Stimulated activated CD4-positive, alpha-beta T cell treated with anti-CD3 and anti-CD28 coated beads, TNF-alpha, amount 100 ng/mL, for 48 hours (primary cell): ENCODE measurements around the gene LRRC63.
A peak's percentile ranks its signal among the peaks of the same experiment; 100 is the strongest.
"Not testable (repeated sequence)": the region's sequence is repeated elsewhere in the genome, so short reads cannot be mapped to it uniquely, and the experiment has no call there.

ENCODE experiments used
- DNase-seq, 3 donors: peaks; one replicate each; pipeline ENCODE4 v3.0.0-alpha.2; 2020; ENCODE audit warnings: low read depth in 3 of 3

The LRRC63 gene

GRCh38 chr13:46211483-46212351 is at the start of gene LRRC63:
Gene LRRC63, plus strand, starts transcription at chr13:46211928. Its CDS starts 1,107 bp downstream, at chr13:46213035.
- peak; percentile 65 to 83 (median 69) for DNase-seq

- DNase-seq, result not testable (repeated sequence)
Measured at GRCh38 chr13:46162741-46163140, 49.0 kb upstream of the LRRC63 start.

GRCh38 chr13:46164661-46165060 is 47.1 kb upstream of the LRRC63 start:
- no peak for DNase-seq

GRCh38 chr13:46165485-46166223 is 46.1 kb upstream of the LRRC63 start:
- no peak for DNase-seq

GRCh38 chr13:46166224-46166584 is 45.5 kb upstream of the LRRC63 start:
- no peak for DNase-seq

- no peak for DNase-seq
Measured at GRCh38 chr13:46166947-46167610, 44.6 kb upstream of the LRRC63 start.

- DNase-seq, result no peak
Measured at GRCh38 chr13:46168341-46168740, 43.4 kb upstream of the LRRC63 start.

GRCh38 chr13:46168783-46169182 is 42.9 kb upstream of the LRRC63 start:
- DNase-seq, result no peak

- no peak for DNase-seq
Measured at GRCh38 chr13:46169758-46170157, 42.0 kb upstream of the LRRC63 start.

GRCh38 chr13:46170268-46170667 is 41.5 kb upstream of the LRRC63 start:
- DNase-seq, result no peak

- no peak for DNase-seq
Measured at GRCh38 chr13:46170687-46171086, 41.0 kb upstream of the LRRC63 start.

- DNase-seq, result no peak
Measured at GRCh38 chr13:46171217-46171616, 40.5 kb upstream of the LRRC63 start.

GRCh38 chr13:46171739-46172138 is 40.0 kb upstream of the LRRC63 start:
- no peak for DNase-seq

- no peak for DNase-seq
Measured at GRCh38 chr13:46172531-46172991, 39.2 kb upstream of the LRRC63 start.

GRCh38 chr13:46173656-46174055 is 38.1 kb upstream of the LRRC63 start:
- DNase-seq, result no peak

- no peak for DNase-seq
Measured at GRCh38 chr13:46176756-46177155, 35.0 kb upstream of the LRRC63 start.

- DNase-seq, result no peak
Measured at GRCh38 chr13:46178143-46178542, 33.6 kb upstream of the LRRC63 start.

- no peak for DNase-seq
Measured at GRCh38 chr13:46178821-46179220, 32.9 kb upstream of the LRRC63 start.

GRCh38 chr13:46179491-46179908 is 32.2 kb upstream of the LRRC63 start:
- DNase-seq, result peak in 2 of 3 donors; percentile 67 to 80

GRCh38 chr13:46179969-46180763 is 31.6 kb upstream of the LRRC63 start:
- DNase-seq, result no peak

- DNase-seq, result no peak
Measured at GRCh38 chr13:46181377-46181839, 30.3 kb upstream of the LRRC63 start.
